IPS-18c (cell line): ENCODE data around the gene GMCL1.
A peak's percentile ranks its signal among the peaks of the same experiment; 100 is the strongest.
"Not testable (repeated sequence)": the region's sequence is repeated elsewhere in the genome, so short reads cannot be mapped to it uniquely, and the experiment has no call there.

Source experiments
- H3K4me3 ChIP-seq: 2 replicates; pipeline ENCODE4 v1.7.0; 2013; ENCODE audit warnings: low read depth, mild to moderate bottlenecking, low read length, moderate library complexity; ENCODE audit not compliant: insufficient read depth
- H3K9me3 ChIP-seq: one replicate; pipeline ENCODE4 v1.6.1; 2013; ENCODE audit warnings: mild to moderate bottlenecking, low read length, moderate library complexity; ENCODE audit not compliant: control insufficient read depth, insufficient read depth

GMCL1 gene

GRCh38 chr2:69801745-69802290 lies 27.6 kb upstream of the GMCL1 start:
- Histone ChIP-seq H3K4me3 (no peak overlapping the region), H3K9me3 (no peaks in the 10 kb centered on the region)

GRCh38 chr2:69802781-69803367 lies 26.6 kb upstream of the GMCL1 start:
- H3K9me3 ChIP-seq, H3K4me3 ChIP-seq: not testable (repeated sequence)

GRCh38 chr2:69804416-69804815 lies 25.0 kb upstream of the GMCL1 start:
- Histone ChIP-seq H3K4me3 (no peak overlapping the region), H3K9me3 (no peaks in the 10 kb centered on the region)

GRCh38 chr2:69805887-69806286 lies 23.6 kb upstream of the GMCL1 start:
- H3K9me3 ChIP-seq: no peaks in the 10 kb centered on the region
- no peak overlapping the region for H3K4me3 ChIP-seq

- Histone ChIP-seq H3K9me3 (no peaks in the 10 kb centered on the region), H3K4me3 (no peak overlapping the region)
Observed at GRCh38 chr2:69807821-69808540, 21.5 kb upstream of the GMCL1 start.

GRCh38 chr2:69810550-69810949 lies 18.9 kb upstream of the GMCL1 start:
- H3K9me3 ChIP-seq: no peaks in the 10 kb centered on the region
- H3K4me3 ChIP-seq: no peak overlapping the region

- Histone ChIP-seq H3K4me3 (no peak overlapping the region), H3K9me3 (no peaks in the 10 kb centered on the region)
Observed at GRCh38 chr2:69811018-69811417, 18.4 kb upstream of the GMCL1 start.

- H3K9me3 ChIP-seq: no peaks in the 10 kb centered on the region
- H3K4me3 ChIP-seq: no peak overlapping the region
Observed at GRCh38 chr2:69811591-69811990, 17.9 kb upstream of the GMCL1 start.

- H3K9me3 ChIP-seq: no peaks in the 10 kb centered on the region
- H3K4me3 ChIP-seq: no peak overlapping the region
Observed at GRCh38 chr2:69815717-69816116, 13.7 kb upstream of the GMCL1 start.

- no peak overlapping the region for H3K4me3 ChIP-seq
Observed at GRCh38 chr2:69816923-69817542, 12.4 kb upstream of the GMCL1 start.

GRCh38 chr2:69817729-69818501 lies 11.5 kb upstream of the GMCL1 start:
- Histone ChIP-seq H3K9me3 (no peaks in the 10 kb centered on the region), H3K4me3 (no peak overlapping the region)

More at GRCh38 chr2:69816923-69817542, 12.4 kb upstream of the GMCL1 start:
- H3K9me3 ChIP-seq: no peaks in the 10 kb centered on the region

- Histone ChIP-seq H3K9me3 (no peaks in the 10 kb centered on the region), H3K4me3 (no peak overlapping the region)
Observed at GRCh38 chr2:69827796-69828540, 1.5 kb upstream of the GMCL1 start.

GRCh38 chr2:69828938-69829255 lies 563 bp upstream of the GMCL1 start:
- H3K9me3 ChIP-seq: no peaks in the 10 kb centered on the region
- peak overlapping the region; percentile 88 for H3K4me3 ChIP-seq

- H3K9me3 ChIP-seq: no peaks in the 10 kb centered on the region
- peak overlapping the region; percentile 88 for H3K4me3 ChIP-seq
Observed at GRCh38 chr2:69830045-69830905, 815 bp downstream of the GMCL1 start.

- H3K9me3 ChIP-seq: not testable (repeated sequence)
- H3K4me3 ChIP-seq: peak overlapping the region; percentile 24; the same call in 1 of the 2 replicates
Observed at GRCh38 chr2:69830906-69831241, 1.4 kb downstream of the GMCL1 start.

- Histone ChIP-seq H3K9me3 (no peaks in the 10 kb centered on the region), H3K4me3 (no peak overlapping the region)
Observed at GRCh38 chr2:69831354-69831905, 2.0 kb downstream of the GMCL1 start.
